ENCODE data around the gene IL17B. TPM values are rescaled to one million over a fixed set of nuclear protein-coding genes. Genes with fewer than 3 reads are reported as not detected.

The IL17B gene
- total RNA-seq, 1 experiment from 2014 or later: not detected

- Histone ChIP-seq H3K18ac (ENCODE audit: insufficient read length, low read depth, low read length) (no peak overlapping the region), H3K4me2 (ENCODE audit: insufficient read depth, insufficient read length, low read length) (no peak overlapping the region), H3K56ac (ENCODE audit: insufficient read length, low read depth, low read length) (no peak overlapping the region), H4K5ac (ENCODE audit: insufficient read length, low read depth, low read length) (no peak overlapping the region), H3K14ac (ENCODE audit: insufficient read depth, low read length) (no peak overlapping the region), H2BK20ac (ENCODE audit: low read depth, low read length, poor library complexity, severe bottlenecking) (no peak overlapping the region), H3K9ac (ENCODE audit: extremely low read depth, insufficient read length, low read length) (no peak overlapping the region), H2BK120ac (ENCODE audit: low read depth, low read length, poor library complexity, severe bottlenecking) (no peak overlapping the region), H3T11ph (ENCODE audit: low read length) (no peak overlapping the region), H2AFZ (ENCODE audit: low read length) (no peak overlapping the region), H4K8ac (replicated peaks; ENCODE audit: insufficient read length, low read depth, low read length) (no peak overlapping the region), H2BK12ac (ENCODE audit: insufficient read length, low read depth, low read length) (no peak overlapping the region), H3K9me3 (ENCODE audit: control insufficient read depth, low read depth, low read length) (no peaks in the 10 kb centered on the region), H3K23ac (ENCODE audit: insufficient read length, low read depth, low read length) (no peak overlapping the region), H2BK15ac (ENCODE audit: low read depth, low read length) (no peak overlapping the region), H4K20me1 (ENCODE audit: control insufficient read depth, insufficient read depth, insufficient read length) (no peaks in the 10 kb centered on the region), H3K27ac (ENCODE audit: insufficient read length, low read depth, low read length) (no peak overlapping the region), H3K23me2 (ENCODE audit: insufficient read length, low read depth, low read length, poor library complexity, severe bottlenecking) (no peaks in the 10 kb centered on the region), H3K4ac (ENCODE audit: low read depth, low read length) (no peak overlapping the region), H4K91ac (ENCODE audit: insufficient read length, low read depth, low read length) (no peak overlapping the region), H3K4me1 (ENCODE audit: insufficient read depth, low read length) (no peaks in the 10 kb centered on the region), H2AK5ac (ENCODE audit: insufficient read length, low read length) (no peak overlapping the region), H3K27me3 (ENCODE audit: insufficient read depth, low read length) (no peaks in the 10 kb centered on the region; the same call in 1 of the 2 replicates), H2BK5ac (ENCODE audit: insufficient read length, low read length) (no peak overlapping the region), H3K79me1 (ENCODE audit: insufficient read depth, low read depth, low read length, poor library complexity, severe bottlenecking) (no peaks in the 10 kb centered on the region), H3K79me2 (ENCODE audit: insufficient read depth, low read length) (no peaks in the 10 kb centered on the region)
- no peaks in the 10 kb centered on the region for H3K9me3 Mint-ChIP-seq
- H3K27ac Mint-ChIP-seq: no peak overlapping the region
- no peak for TF ChIP-seq CTCF (conservative IDR thresholded peaks at IDR 0.05)
- peaks cover 6 to 8% of the 10 kb centered on the region in 2 experiments for H3K4me1 Mint-ChIP-seq
- H3K27me3 Mint-ChIP-seq (ENCODE audit: low read depth): no peaks in the 10 kb centered on the region; the same call in 1 of the 2 replicates
- no peak for DNase-seq
- no peak overlapping the region for H3K4me3 Mint-ChIP-seq
- no peaks in the 10 kb centered on the region for H3K36me3 Mint-ChIP-seq (ENCODE audit: insufficient read depth in 1 of 3, low read depth in 3 of 3)
Measured at GRCh38 chr5:149325166-149325735, 53.8 kb downstream of the IL17B start.

All from H9 (cell line).